Esophagus muscularis mucosa (tissue), 3 donors: ENCODE results near the gene DCC.

Experiments
- POLR2A ChIP-seq: fragments of 450-650 bp; IDR thresholded peaks from one replicate; pipeline ENCODE4 v1.6.1; 2017; ENCODE audit warnings: antibody characterized with exemption, moderate library complexity, mild to moderate bottlenecking, low read depth
- POLR2AphosphoS5 ChIP-seq, 2 donors: sonication (generic); formaldehyde crosslinking; IDR thresholded peaks; one replicate each; pipeline ENCODE4 v1.6.1; 2017; ENCODE audit warnings: antibody characterized with exemption in 2 of 2
- TF ChIP-seq, protein P1 (sequence below), 3 experiments: fragments of 200-600 bp in 2 of 3; fragments of 450-650 bp in 1 of 3; sonication (generic) in 2 of 3; IDR thresholded peaks; one replicate each; pipeline ENCODE4 v1.5.1; 2017 to 2019; ENCODE audit warnings: antibody characterized with exemption in 3 of 3, mild to moderate bottlenecking in 2 of 3, moderate library complexity in 1 of 3

GRCh38 chr18:52678551-52678950, 338.6 kb downstream of the DCC start:
- TF ChIP-seq POLR2A, result no peak
- TF ChIP-seq, protein P1, sequence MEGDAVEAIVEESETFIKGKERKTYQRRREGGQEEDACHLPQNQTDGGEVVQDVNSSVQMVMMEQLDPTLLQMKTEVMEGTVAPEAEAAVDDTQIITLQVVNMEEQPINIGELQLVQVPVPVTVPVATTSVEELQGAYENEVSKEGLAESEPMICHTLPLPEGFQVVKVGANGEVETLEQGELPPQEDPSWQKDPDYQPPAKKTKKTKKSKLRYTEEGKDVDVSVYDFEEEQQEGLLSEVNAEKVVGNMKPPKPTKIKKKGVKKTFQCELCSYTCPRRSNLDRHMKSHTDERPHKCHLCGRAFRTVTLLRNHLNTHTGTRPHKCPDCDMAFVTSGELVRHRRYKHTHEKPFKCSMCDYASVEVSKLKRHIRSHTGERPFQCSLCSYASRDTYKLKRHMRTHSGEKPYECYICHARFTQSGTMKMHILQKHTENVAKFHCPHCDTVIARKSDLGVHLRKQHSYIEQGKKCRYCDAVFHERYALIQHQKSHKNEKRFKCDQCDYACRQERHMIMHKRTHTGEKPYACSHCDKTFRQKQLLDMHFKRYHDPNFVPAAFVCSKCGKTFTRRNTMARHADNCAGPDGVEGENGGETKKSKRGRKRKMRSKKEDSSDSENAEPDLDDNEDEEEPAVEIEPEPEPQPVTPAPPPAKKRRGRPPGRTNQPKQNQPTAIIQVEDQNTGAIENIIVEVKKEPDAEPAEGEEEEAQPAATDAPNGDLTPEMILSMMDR (IDR thresholded peaks at IDR 0.05), result no peak
- no peak for TF ChIP-seq POLR2AphosphoS5 (IDR thresholded peaks at IDR 0.05)
